DOHH2 (cell line): ENCODE measurements around the gene WASF2.

Source experiments
- H3F3A ChIP-seq: fragments of 200-600 bp; sonication (generic), shearing (Covaris generic); 2 replicates; pipeline ENCODE4 v1.6.0; 2016; ENCODE audit warnings: antibody characterized with exemption, mild to moderate bottlenecking; ENCODE audit not compliant: control insufficient read depth, insufficient read depth
- H3K27ac ChIP-seq: fragments of 200-600 bp; sonication (generic); 2 replicates; pipeline ENCODE4 v1.5.1; 2014; ENCODE audit warnings: low read depth, mild to moderate bottlenecking, low read length, moderate library complexity
- H3K27me3 ChIP-seq: fragments of 200-600 bp; sonication (generic); 2 replicates; pipeline ENCODE4 v1.6.1; 2014; ENCODE audit warnings: mild to moderate bottlenecking, low read length, mixed read lengths; ENCODE audit not compliant: control insufficient read depth
- H3K36me3 ChIP-seq: fragments of 200-600 bp; sonication (generic); 2 replicates; pipeline ENCODE4 v1.6.1; 2014; ENCODE audit warnings: mild to moderate bottlenecking, low read length, moderate library complexity, mixed read lengths; ENCODE audit not compliant: control insufficient read depth
- H3K4me1 ChIP-seq: fragments of 200-600 bp; sonication (generic); 2 replicates; pipeline ENCODE4 v1.6.1; 2014; ENCODE audit warnings: mild to moderate bottlenecking, low read length, mixed read lengths; ENCODE audit not compliant: control insufficient read depth
- H3K4me2 ChIP-seq: fragments of 200-600 bp; sonication (generic); 2 replicates; pipeline ENCODE4 v1.6.0; 2014; ENCODE audit warnings: mild to moderate bottlenecking, low read length, moderate library complexity
- H3K4me3 ChIP-seq: fragments of 200-600 bp; sonication (generic); 2 replicates; pipeline ENCODE4 v1.5.1; 2014; ENCODE audit warnings: mild to moderate bottlenecking, low read length, mixed read lengths
- H3K79me2 ChIP-seq: fragments of 200-600 bp; sonication (generic); 2 replicates; pipeline ENCODE4 v1.6.1; 2014; ENCODE audit warnings: mild to moderate bottlenecking, low read length, mixed read lengths; ENCODE audit not compliant: control insufficient read depth
- H3K9me2 ChIP-seq: fragments of 200-600 bp; sonication (generic); replicated peaks from 2 replicates; pipeline ENCODE4 v1.6.1; 2014; ENCODE audit warnings: mild to moderate bottlenecking, low read length, mixed read lengths; ENCODE audit not compliant: control insufficient read depth
- H3K9me3 ChIP-seq: fragments of 200-600 bp; sonication (generic); 2 replicates; pipeline ENCODE4 v1.6.1; 2014; ENCODE audit warnings: antibody characterized with exemption, low read length, mixed read lengths; ENCODE audit not compliant: control insufficient read depth, insufficient read depth
- H4K20me1 ChIP-seq: fragments of 200-600 bp; sonication (generic); 2 replicates; pipeline ENCODE4 v1.6.0; 2014; ENCODE audit warnings: low read depth, mild to moderate bottlenecking, antibody characterized with exemption, low read length, moderate library complexity; ENCODE audit not compliant: control insufficient read depth, insufficient read depth
- EZH2phosphoT487 ChIP-seq: fragments of 200-600 bp; sonication (generic); IDR thresholded peaks from 2 replicates; pipeline ENCODE4 v1.6.1; 2017; ENCODE audit warnings: borderline replicate concordance, mild to moderate bottlenecking, antibody characterized with exemption, low read length, moderate library complexity, mixed read lengths
- TF ChIP-seq, protein P1 (sequence below): fragments of 200-600 bp; sonication (generic); IDR thresholded peaks from one replicate; pipeline ENCODE4 v1.5.1; 2014; ENCODE audit warnings: antibody characterized with exemption, mild to moderate bottlenecking, low read depth, low read length; ENCODE audit not compliant: poor library complexity, severe bottlenecking

Gene WASF2

DNA sequence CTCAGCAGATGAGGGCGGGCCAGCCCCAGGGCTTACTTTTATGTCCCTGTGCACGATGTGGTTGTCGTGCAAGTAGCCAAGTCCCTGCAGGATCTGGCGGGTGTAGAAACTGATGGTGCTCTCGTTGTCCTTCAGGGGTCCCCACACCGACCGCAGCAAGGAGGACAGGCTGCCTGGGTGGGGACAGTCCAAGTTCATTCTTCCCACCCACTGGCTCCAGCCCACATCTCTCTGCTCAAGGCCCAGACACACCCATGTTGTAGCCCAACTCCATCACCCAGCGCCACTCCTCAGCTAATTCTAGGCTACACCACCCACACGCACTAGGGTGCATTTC, 130.2 kb downstream of the WASF2 start:
- Histone ChIP-seq H3K79me2 (no peaks in the 10 kb centered on the region), H3K4me3 (peak overlapping the region; percentile 86), H3K27ac (no peak overlapping the region), H3K27me3 (peaks cover 29% of the 10 kb centered on the region), H4K20me1 (no peaks in the 10 kb centered on the region), H3K9me2 (no peaks in the 10 kb centered on the region), H3K9me3 (no peaks in the 10 kb centered on the region), H3K4me1 (peaks cover 29% of the 10 kb centered on the region), H3F3A (no peaks in the 10 kb centered on the region), H3K4me2 (peak overlapping the region; percentile 100), H3K36me3 (no peaks in the 10 kb centered on the region)
- TF ChIP-seq, protein P1, sequence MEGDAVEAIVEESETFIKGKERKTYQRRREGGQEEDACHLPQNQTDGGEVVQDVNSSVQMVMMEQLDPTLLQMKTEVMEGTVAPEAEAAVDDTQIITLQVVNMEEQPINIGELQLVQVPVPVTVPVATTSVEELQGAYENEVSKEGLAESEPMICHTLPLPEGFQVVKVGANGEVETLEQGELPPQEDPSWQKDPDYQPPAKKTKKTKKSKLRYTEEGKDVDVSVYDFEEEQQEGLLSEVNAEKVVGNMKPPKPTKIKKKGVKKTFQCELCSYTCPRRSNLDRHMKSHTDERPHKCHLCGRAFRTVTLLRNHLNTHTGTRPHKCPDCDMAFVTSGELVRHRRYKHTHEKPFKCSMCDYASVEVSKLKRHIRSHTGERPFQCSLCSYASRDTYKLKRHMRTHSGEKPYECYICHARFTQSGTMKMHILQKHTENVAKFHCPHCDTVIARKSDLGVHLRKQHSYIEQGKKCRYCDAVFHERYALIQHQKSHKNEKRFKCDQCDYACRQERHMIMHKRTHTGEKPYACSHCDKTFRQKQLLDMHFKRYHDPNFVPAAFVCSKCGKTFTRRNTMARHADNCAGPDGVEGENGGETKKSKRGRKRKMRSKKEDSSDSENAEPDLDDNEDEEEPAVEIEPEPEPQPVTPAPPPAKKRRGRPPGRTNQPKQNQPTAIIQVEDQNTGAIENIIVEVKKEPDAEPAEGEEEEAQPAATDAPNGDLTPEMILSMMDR: no peak
- no peak for TF ChIP-seq EZH2phosphoT487

- Histone ChIP-seq H3K4me3 (no peak overlapping the region), H3K36me3 (no peaks in the 10 kb centered on the region), H3K9me3 (no peaks in the 10 kb centered on the region), H3K9me2 (no peaks in the 10 kb centered on the region), H3K79me2 (no peaks in the 10 kb centered on the region), H3K27me3 (peaks cover 29% of the 10 kb centered on the region), H3K4me2 (no peak overlapping the region), H3K27ac (no peak overlapping the region), H4K20me1 (no peaks in the 10 kb centered on the region), H3F3A (no peaks in the 10 kb centered on the region), H3K4me1 (peaks cover 25% of the 10 kb centered on the region)
- TF ChIP-seq EZH2phosphoT487: no peak
- TF ChIP-seq, protein P1: no peak
These were observed 131.0 kb downstream of the WASF2 start for GRCh38 chr1:27358928-27359313.

- Histone ChIP-seq H3K4me2 (peak overlapping the region; percentile 69; the same call in 1 of the 2 replicates), H3K27ac (no peak overlapping the region), H3K9me3 (no peaks in the 10 kb centered on the region), H3F3A (no peaks in the 10 kb centered on the region), H3K9me2 (no peaks in the 10 kb centered on the region), H3K36me3 (no peaks in the 10 kb centered on the region), H3K4me1 (peaks cover 25% of the 10 kb centered on the region), H4K20me1 (no peaks in the 10 kb centered on the region), H3K27me3 (peaks cover 29% of the 10 kb centered on the region), H3K79me2 (no peaks in the 10 kb centered on the region), H3K4me3 (no peak overlapping the region)
- no peak for TF ChIP-seq EZH2phosphoT487
These were observed 131.7 kb downstream of the WASF2 start for GRCh38 chr1:27358038-27358927.

GRCh38 chr1:27357281-27358037, 132.5 kb downstream of the WASF2 start:
- Histone ChIP-seq H3K79me2 (no peaks in the 10 kb centered on the region), H3F3A (no peaks in the 10 kb centered on the region), H3K4me2 (peak overlapping the region; percentile 69), H3K27ac (no peak overlapping the region), H3K4me1 (peaks cover 25% of the 10 kb centered on the region), H3K27me3 (peaks cover 29% of the 10 kb centered on the region), H3K36me3 (no peaks in the 10 kb centered on the region), H3K9me3 (no peaks in the 10 kb centered on the region), H4K20me1 (no peaks in the 10 kb centered on the region), H3K4me3 (peak overlapping the region; percentile 53), H3K9me2 (no peaks in the 10 kb centered on the region)
- TF ChIP-seq EZH2phosphoT487: no peak
- TF ChIP-seq, protein P1: peak; percentile 90
